ENCODE results near the gene RCAN1.

GRCh38 chr21:34661848-34662247, 46.9 kb upstream of the RCAN1 start:
- TF ChIP-seq CTCF (IDR thresholded peaks at IDR 0.05; ENCODE audit: low read depth, low read length) = no peak
- no peak for TF ChIP-seq EZH2phosphoT487 (IDR thresholded peaks at IDR 0.05; ENCODE audit: low read depth)

All from OCI-LY3 (cell line).